BJ (cell line): ENCODE results near the gene POLR1A. TPM values are rescaled to one million over a fixed set of nuclear protein-coding genes. Genes with fewer than 3 reads are reported as not detected.

Source experiments
- CTCF ChIA-PET: fragments of 350-600 bp; formaldehyde crosslinking; extraction: SDS; loops from one replicate; lab custom pipeline; 2021; ENCODE audit warnings: antibody characterized with exemption, inconsistent platforms; lab: Yijun Ruan, JAX
- POLR2A ChIA-PET: fragments of 300-600 bp; sonication (Branson Sonifier 250); formaldehyde crosslinking; extraction: SDS; loops from one replicate; lab custom pipeline; 2021; ENCODE audit warnings: antibody characterized with exemption; lab: Charles Lee
- DNase-seq: peaks from one replicate; pipeline ENCODE4 v3.0.0-alpha.2; 2011; ENCODE audit warnings: low read depth
- H3K27me3 ChIP-seq: 2 replicates; pipeline ENCODE4 v1.6.0; 2011; ENCODE audit warnings: low read length; ENCODE audit not compliant: control insufficient read depth, insufficient read depth
- H3K36me3 ChIP-seq: 2 replicates; pipeline ENCODE4 v1.5.1; 2011; ENCODE audit warnings: low read length; ENCODE audit not compliant: control insufficient read depth, insufficient read depth
- H3K4me3 ChIP-seq: 2 replicates; pipeline ENCODE4 v1.5.1; 2011; ENCODE audit warnings: low read depth, mild to moderate bottlenecking, control low read depth, low read length
- CTCF ChIP-seq: IDR thresholded peaks from 2 replicates; pipeline ENCODE4 v1.5.1; 2011; ENCODE audit warnings: low read depth, mild to moderate bottlenecking, control low read depth, inconsistent platforms, low read length, moderate library complexity; ENCODE audit not compliant: insufficient read depth
- polyA plus RNA-seq: library from polyadenylated mRNA; depleted of rRNA; stranded (reverse); fragments of >200 nt; gene quantifications from 2 replicates; pipeline ENCODE4 v1.2.3, GENCODE V29; 2011

Gene POLR1A
- polyA plus RNA-seq, 1 experiment, result 8.0 TPM

- POLR2A ChIA-PET, result interaction anchor here (0.7 kb wide), 1 partner anchor 60 kb away, joined by 4 read pairs; no protein-coding TSS in a partner anchor
- CTCF ChIA-PET, result interaction anchor here (0.6 to 1.3 kb wide), 2 partner anchors 14 to 844 kb away, joined by 3 read pairs; no protein-coding TSS in a partner anchor
- H3K27me3 ChIP-seq, result no peaks in the 10 kb centered on the region
- DNase-seq, result no peak
- TF ChIP-seq CTCF, result no peak
- H3K4me3 ChIP-seq, result no peak overlapping the region
- peaks cover 15% of the 10 kb centered on the region for H3K36me3 ChIP-seq
These were observed 37.0 kb upstream of the POLR1A start for GRCh38 chr2:86142436-86143257.

DNA sequence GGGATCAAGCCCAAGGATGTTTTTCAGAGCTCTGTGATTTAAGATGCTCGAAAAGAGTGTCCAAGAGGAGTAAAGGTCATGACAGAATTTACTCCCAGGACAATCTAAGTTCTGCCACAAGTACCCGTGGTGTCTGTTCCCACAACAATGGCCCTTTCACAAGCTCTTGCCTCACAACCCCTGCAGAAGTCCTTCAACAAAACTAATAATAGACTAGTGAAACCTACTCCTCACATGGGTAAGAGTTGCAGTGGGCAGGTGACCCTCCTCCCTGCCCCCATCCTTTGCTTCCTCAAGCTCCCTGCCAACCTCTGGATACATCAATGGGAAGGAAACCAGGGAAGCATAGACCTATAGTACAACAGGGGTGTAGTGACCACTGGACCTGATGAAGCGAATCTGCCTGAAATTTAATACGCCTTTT, 35.3 kb upstream of the POLR1A start:
- POLR2A ChIA-PET, result no interaction called here

DNA sequence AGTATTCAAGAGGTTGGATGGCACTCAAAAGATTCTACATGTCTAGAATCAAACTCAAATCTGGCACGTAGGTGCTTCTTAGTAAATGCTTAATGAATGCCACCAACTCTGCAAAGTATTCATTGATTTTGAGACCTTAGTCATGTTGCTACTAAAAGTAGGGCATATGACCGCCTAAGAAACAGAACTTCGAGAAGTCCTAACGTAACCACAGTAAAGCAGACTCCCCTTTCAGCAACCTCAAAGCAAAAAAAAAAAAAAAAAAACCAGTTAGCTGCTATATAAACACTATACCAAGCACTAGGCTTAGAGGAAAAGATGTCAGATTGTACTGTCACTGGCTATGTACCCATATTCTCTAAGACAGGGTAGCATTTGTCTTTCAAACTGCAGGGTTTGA, 34.3 kb upstream of the POLR1A start:
- no peaks in the 10 kb centered on the region for H3K27me3 ChIP-seq
- CTCF ChIA-PET, result no interaction called here
- TF ChIP-seq CTCF, result no peak
- H3K4me3 ChIP-seq, result no peak overlapping the region
- no peak for DNase-seq
- H3K36me3 ChIP-seq, result peaks cover 18% of the 10 kb centered on the region
- POLR2A ChIA-PET, result no interaction called here

More for the DNA sequence above, 35.3 kb upstream of the POLR1A start:
- peaks cover 15% of the 10 kb centered on the region for H3K36me3 ChIP-seq
- DNase-seq, result no peak
- no peak for TF ChIP-seq CTCF
- H3K4me3 ChIP-seq, result no peak overlapping the region
- CTCF ChIA-PET, result no interaction called here
- no peaks in the 10 kb centered on the region for H3K27me3 ChIP-seq

DNA sequence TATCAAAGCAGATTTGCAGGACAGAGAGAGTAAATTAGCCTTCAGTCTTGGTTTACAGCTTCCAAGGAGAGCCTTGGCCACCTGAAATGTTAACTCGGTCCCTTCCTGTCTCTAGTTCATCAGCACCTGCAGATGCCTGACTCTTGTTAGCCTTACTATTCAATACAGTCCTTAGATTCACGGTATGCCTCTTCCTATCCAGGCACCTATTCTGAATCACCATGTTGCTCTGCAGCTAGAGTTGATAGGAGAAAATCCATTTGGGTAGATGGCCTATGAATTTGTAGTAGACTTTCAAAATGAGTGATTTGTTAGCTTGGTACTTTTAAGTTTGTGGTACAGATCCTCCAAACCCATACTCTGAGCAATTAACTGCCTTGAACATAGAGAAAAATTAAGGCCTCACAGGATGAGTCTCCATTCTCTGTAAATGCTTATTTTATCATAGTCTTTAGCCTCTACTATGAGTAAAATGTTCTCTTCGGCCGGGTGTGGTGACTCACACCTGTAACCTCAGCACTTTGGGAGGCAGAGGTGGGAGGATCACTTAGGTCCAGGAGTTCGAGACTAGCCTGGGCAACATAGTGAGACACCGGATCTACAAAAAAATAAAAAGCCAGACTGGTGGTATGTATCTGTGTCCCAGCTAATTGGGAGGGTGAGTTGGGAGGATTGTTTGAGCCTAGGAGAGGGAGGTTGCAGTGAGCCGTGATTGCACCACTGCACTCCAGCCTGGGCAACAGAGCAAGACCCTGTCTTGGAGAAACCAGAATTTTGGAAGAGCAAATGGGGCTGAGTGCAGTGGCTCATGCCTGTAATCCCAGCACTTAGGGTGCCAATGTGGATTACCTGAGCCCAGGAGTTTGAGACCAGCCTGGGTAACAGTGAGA, 33.3 kb upstream of the POLR1A start:
- TF ChIP-seq CTCF, result no peak
- Histone ChIP-seq H3K36me3 (peaks cover 15% of the 10 kb centered on the region), H3K27me3 (no peaks in the 10 kb centered on the region), H3K4me3 (no peak overlapping the region)
- ChIA-PET CTCF (interaction anchor here (1.0 to 1.1 kb wide), 2 partner anchors 10 to 501 kb away, joined by 3 read pairs; no protein-coding TSS in a partner anchor), POLR2A (no interaction called here)
- DNase-seq, result no peak

- no peaks in the 10 kb centered on the region for H3K27me3 ChIP-seq
- TF ChIP-seq CTCF, result no peak
- no peak for DNase-seq
- CTCF ChIA-PET, result no interaction called here
- POLR2A ChIA-PET, result no interaction called here
- no peak overlapping the region for H3K4me3 ChIP-seq
- H3K36me3 ChIP-seq, result peaks cover 20% of the 10 kb centered on the region
These were observed 30.5 kb upstream of the POLR1A start for GRCh38 chr2:86136141-86136540.
